Neural cell (in vitro differentiated cells): ENCODE results near the gene ZNF891. TPM values are rescaled to one million over a fixed set of nuclear protein-coding genes. Genes with fewer than 3 reads are reported as not detected.

Source experiments
- H2AFZ ChIP-seq: fragments of 200-600, 300-800 bp; sonication (generic), shearing (Covaris generic); 2 replicates; pipeline ENCODE4 v1.6.0; 2014; ENCODE audit warnings: low read depth, mild to moderate bottlenecking, antibody characterized with exemption, low read length, moderate library complexity
- H3F3A ChIP-seq: fragments of 200-600 bp; shearing (Covaris generic); 2 replicates; pipeline ENCODE4 v1.6.1; 2016; ENCODE audit warnings: mild to moderate bottlenecking, moderate library complexity, mixed read lengths, antibody characterized with exemption, low read length; ENCODE audit not compliant: insufficient read depth, poor library complexity, severe bottlenecking
- H3K27ac ChIP-seq: fragments of 200-600, 300-800 bp; sonication (generic), shearing (Covaris generic); 2 replicates; pipeline ENCODE4 v1.5.1; 2014; ENCODE audit warnings: mild to moderate bottlenecking, low read length, moderate library complexity
- H3K27me3 ChIP-seq: fragments of 300-800, 200-600 bp; sonication (generic), shearing (Covaris generic); 2 replicates; pipeline ENCODE4 v1.6.0; 2014; ENCODE audit warnings: mild to moderate bottlenecking, low read depth, low read length, moderate library complexity; ENCODE audit not compliant: insufficient read depth
- H3K36me3 ChIP-seq: fragments of 300-800, 200-600 bp; sonication (generic), shearing (Covaris generic); 2 replicates; pipeline ENCODE4 v1.5.1; 2014; ENCODE audit warnings: mild to moderate bottlenecking, antibody characterized with exemption, low read length, moderate library complexity; ENCODE audit not compliant: insufficient read depth
- H3K4me2 ChIP-seq: fragments of 300-800, 200-600 bp; sonication (generic), shearing (Covaris generic); 2 replicates; pipeline ENCODE4 v1.6.0; 2014; ENCODE audit warnings: mild to moderate bottlenecking, low read length
- H3K4me3 ChIP-seq: fragments of 300-800, 200-600 bp; sonication (generic), shearing (Covaris generic); 2 replicates; pipeline ENCODE4 v1.5.1; 2014; ENCODE audit warnings: mild to moderate bottlenecking, low read length, moderate library complexity
- H3K79me2 ChIP-seq: fragments of 200-600 bp; shearing (Covaris generic); replicated peaks from 2 replicates; pipeline ENCODE4 v1.6.0; 2014; ENCODE audit warnings: mild to moderate bottlenecking, low read length, moderate library complexity; ENCODE audit not compliant: insufficient read depth
- H3K9ac ChIP-seq: fragments of 300-800, 200-600 bp; sonication (generic), shearing (Covaris generic); 2 replicates; pipeline ENCODE4 v1.6.1; 2016; ENCODE audit warnings: mild to moderate bottlenecking, low read length, mixed read lengths
- H3K9me2 ChIP-seq: fragments of 200-600 bp; shearing (Covaris generic); 2 replicates; pipeline ENCODE4 v1.6.1; 2016; ENCODE audit warnings: mild to moderate bottlenecking, low read length, mixed read lengths; ENCODE audit not compliant: insufficient read depth
- H3K9me3 ChIP-seq: fragments of 200-600, 300-800 bp; sonication (generic), shearing (Covaris generic); 2 replicates; pipeline ENCODE4 v1.6.1; 2016; ENCODE audit warnings: mild to moderate bottlenecking, mixed run types, low read length, moderate library complexity, mixed read lengths
- H4K20me1 ChIP-seq: fragments of 200-600 bp; shearing (Covaris generic); 2 replicates; pipeline ENCODE4 v1.6.1; 2016; ENCODE audit warnings: mild to moderate bottlenecking, mixed run types; ENCODE audit not compliant: insufficient read depth
- EP300 ChIP-seq: fragments of 450-650 bp; conservative IDR thresholded peaks from 2 replicates; pipeline ENCODE4 v1.6.1; 2014; ENCODE audit warnings: antibody characterized with exemption, mild to moderate bottlenecking, moderate library complexity; ENCODE audit not compliant: poor library complexity, severe bottlenecking
- EZH2 ChIP-seq: fragments of 200-600, 300-800 bp; shearing (Covaris generic), sonication (generic); IDR thresholded peaks from 2 replicates; pipeline ENCODE4 v1.6.1; 2014; ENCODE audit warnings: antibody characterized with exemption, low read length, borderline replicate concordance, mild to moderate bottlenecking; ENCODE audit not compliant: insufficient read depth, poor library complexity, severe bottlenecking
- MXI1 ChIP-seq: fragments of 450-650 bp; conservative IDR thresholded peaks from 2 replicates; pipeline ENCODE4 v1.6.1; 2014; ENCODE audit warnings: antibody characterized with exemption, mild to moderate bottlenecking; ENCODE audit not compliant: poor library complexity, severe bottlenecking
- POLR2AphosphoS5 ChIP-seq: IDR thresholded peaks from 2 replicates; pipeline ENCODE4 v1.6.1; 2012
- RAD21 ChIP-seq: fragments of 450-650 bp; conservative IDR thresholded peaks from 2 replicates; pipeline ENCODE4 v1.6.1; 2014; ENCODE audit warnings: antibody characterized with exemption, mild to moderate bottlenecking, moderate library complexity
- SMC3 ChIP-seq: fragments of 450-650 bp; conservative IDR thresholded peaks from 2 replicates; pipeline ENCODE4 v1.6.1; 2014; ENCODE audit warnings: antibody characterized with exemption, mild to moderate bottlenecking, moderate library complexity; ENCODE audit not compliant: poor library complexity
- TAF1 ChIP-seq: IDR thresholded peaks from 2 replicates; pipeline ENCODE4 v1.6.1; 2012; ENCODE audit warnings: low read depth
- polyA plus RNA-seq: library from polyadenylated mRNA; depleted of rRNA; stranded (reverse); fragments of >200 nt; gene quantifications from 2 replicates; pipeline ENCODE4 v1.2.3, GENCODE V29; 2014
- TF ChIP-seq, protein P1 (sequence below): IDR thresholded peaks from 2 replicates; pipeline ENCODE4 v1.6.1; 2012; ENCODE audit warnings: borderline replicate concordance

Gene ZNF891
- polyA plus RNA-seq, 1 donor from 2014 or later, result 9.4 TPM

DNA sequence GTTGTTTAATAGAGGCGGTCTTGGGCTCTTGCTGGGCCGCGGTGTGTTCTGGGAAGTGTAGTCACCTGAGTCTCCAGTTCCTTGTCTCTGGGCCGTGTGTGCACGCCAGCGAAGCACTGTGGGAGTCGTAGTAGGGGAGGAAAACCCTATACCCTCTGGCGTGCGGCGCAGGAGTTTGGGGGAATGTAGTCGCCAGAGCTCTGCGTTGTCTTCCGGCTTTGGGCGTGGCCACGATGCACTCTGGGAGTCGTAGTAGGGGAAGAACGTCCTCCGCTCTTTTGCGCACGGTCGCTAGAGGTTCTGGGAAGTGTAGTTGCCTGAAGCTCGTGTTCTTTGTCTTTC, 50.1 kb downstream of the ZNF891 start:
- peak; percentile 39 for TF ChIP-seq EP300
- no peak for TF ChIP-seq POLR2AphosphoS5
- H4K20me1 ChIP-seq, result no peaks in the 10 kb centered on the region
- peak overlapping the region; percentile 91 for H3K4me3 ChIP-seq
- peaks cover 30% of the 10 kb centered on the region for H3K36me3 ChIP-seq
- peak overlapping the region; percentile 99 for H3K27ac ChIP-seq
- H3F3A ChIP-seq, result no peaks in the 10 kb centered on the region
- H2AFZ ChIP-seq, result peak overlapping the region; percentile 63
- peak overlapping the region; percentile 99 for H3K9ac ChIP-seq
- no peaks in the 10 kb centered on the region for H3K27me3 ChIP-seq
- H3K9me3 ChIP-seq, result peaks cover 29% of the 10 kb centered on the region
- H3K79me2 ChIP-seq, result peaks cover 21% of the 10 kb centered on the region
- H3K4me2 ChIP-seq, result peak overlapping the region; percentile 42
- no peaks in the 10 kb centered on the region for H3K9me2 ChIP-seq

DNA sequence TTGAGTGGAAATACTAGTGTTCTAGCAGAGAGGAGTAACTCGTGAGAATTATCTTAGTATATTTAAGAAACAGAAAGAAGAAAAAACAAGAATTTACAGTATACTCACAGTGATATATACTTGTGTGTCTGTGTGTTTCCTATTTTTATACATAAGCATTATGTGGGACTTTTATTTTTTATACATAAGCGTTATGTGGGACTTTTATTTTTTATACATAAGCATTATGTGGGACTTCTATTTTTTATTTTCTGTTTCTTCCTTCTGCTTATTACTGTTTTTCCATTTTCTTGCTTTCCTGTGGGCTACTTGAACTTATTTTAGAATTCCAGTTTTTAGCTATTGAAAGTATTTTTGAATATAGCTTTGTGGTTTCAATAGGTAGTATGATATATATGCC, 56.2 kb downstream of the ZNF891 start:
- no peaks in the 10 kb centered on the region for H4K20me1 ChIP-seq
- H3K27ac ChIP-seq, result no peak overlapping the region
- H3K36me3 ChIP-seq, result no peaks in the 10 kb centered on the region
- no peak overlapping the region for H3K4me2 ChIP-seq
- H3K27me3 ChIP-seq, result no peaks in the 10 kb centered on the region
- no peaks in the 10 kb centered on the region for H3F3A ChIP-seq
- H3K9me3 ChIP-seq, result peaks cover 20% of the 10 kb centered on the region
- TF ChIP-seq SMC3, result no peak
- no peaks in the 10 kb centered on the region for H3K9me2 ChIP-seq
- no peak overlapping the region for H3K4me3 ChIP-seq
- H2AFZ ChIP-seq, result no peak overlapping the region
- H3K9ac ChIP-seq, result no peak overlapping the region
- H3K79me2 ChIP-seq, result no peaks in the 10 kb centered on the region

DNA sequence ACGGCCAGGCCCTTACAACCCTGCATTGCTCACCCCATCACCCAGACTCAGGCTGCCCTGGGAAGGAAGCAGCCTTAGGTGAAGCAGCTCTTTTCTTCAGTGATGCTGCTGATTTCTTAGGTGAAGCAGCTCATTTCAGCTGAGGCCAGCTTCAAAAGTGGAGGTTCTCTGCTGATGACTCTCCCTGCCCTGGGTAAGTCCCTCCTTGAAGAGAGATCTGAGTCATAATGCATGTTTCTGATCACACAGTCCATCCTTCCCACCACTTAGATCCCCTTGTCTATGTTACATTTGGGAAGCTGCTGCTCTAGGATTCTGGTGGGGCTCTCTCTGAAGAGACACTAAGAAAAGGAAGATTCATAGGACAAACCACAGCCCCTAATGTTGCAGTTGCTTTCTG, 66.5 kb downstream of the ZNF891 start:
- peaks cover 68% of the 10 kb centered on the region for H3K36me3 ChIP-seq

More for the DNA sequence above, 66.5 kb downstream of the ZNF891 start:
- Histone ChIP-seq H3K4me2 (no peak overlapping the region), H2AFZ (no peak overlapping the region), H3K79me2 (no peaks in the 10 kb centered on the region), H3F3A (peaks cover 9% of the 10 kb centered on the region), H3K4me3 (no peak overlapping the region), H3K9me2 (no peaks in the 10 kb centered on the region), H3K9ac (no peak overlapping the region), H3K9me3 (peaks cover 88% of the 10 kb centered on the region), H3K27ac (no peak overlapping the region), H3K27me3 (no peaks in the 10 kb centered on the region), H4K20me1 (no peaks in the 10 kb centered on the region)
- TF ChIP-seq POLR2AphosphoS5 (no peak), TAF1 (no peak), MXI1 (no peak), SMC3 (no peak), RAD21 (no peak), EP300 (no peak), EZH2 (no peak)
- TF ChIP-seq, protein P1, sequence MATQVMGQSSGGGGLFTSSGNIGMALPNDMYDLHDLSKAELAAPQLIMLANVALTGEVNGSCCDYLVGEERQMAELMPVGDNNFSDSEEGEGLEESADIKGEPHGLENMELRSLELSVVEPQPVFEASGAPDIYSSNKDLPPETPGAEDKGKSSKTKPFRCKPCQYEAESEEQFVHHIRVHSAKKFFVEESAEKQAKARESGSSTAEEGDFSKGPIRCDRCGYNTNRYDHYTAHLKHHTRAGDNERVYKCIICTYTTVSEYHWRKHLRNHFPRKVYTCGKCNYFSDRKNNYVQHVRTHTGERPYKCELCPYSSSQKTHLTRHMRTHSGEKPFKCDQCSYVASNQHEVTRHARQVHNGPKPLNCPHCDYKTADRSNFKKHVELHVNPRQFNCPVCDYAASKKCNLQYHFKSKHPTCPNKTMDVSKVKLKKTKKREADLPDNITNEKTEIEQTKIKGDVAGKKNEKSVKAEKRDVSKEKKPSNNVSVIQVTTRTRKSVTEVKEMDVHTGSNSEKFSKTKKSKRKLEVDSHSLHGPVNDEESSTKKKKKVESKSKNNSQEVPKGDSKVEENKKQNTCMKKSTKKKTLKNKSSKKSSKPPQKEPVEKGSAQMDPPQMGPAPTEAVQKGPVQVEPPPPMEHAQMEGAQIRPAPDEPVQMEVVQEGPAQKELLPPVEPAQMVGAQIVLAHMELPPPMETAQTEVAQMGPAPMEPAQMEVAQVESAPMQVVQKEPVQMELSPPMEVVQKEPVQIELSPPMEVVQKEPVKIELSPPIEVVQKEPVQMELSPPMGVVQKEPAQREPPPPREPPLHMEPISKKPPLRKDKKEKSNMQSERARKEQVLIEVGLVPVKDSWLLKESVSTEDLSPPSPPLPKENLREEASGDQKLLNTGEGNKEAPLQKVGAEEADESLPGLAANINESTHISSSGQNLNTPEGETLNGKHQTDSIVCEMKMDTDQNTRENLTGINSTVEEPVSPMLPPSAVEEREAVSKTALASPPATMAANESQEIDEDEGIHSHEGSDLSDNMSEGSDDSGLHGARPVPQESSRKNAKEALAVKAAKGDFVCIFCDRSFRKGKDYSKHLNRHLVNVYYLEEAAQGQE, result no peak
